Vagina (tissue), 2 donors: ENCODE data around the gene MORC1. TPM values are rescaled to one million over a fixed set of nuclear protein-coding genes. Genes with fewer than 3 reads are reported as not detected.

ENCODE experiments used
- DNase-seq, 2 donors: peaks; one replicate each; pipeline ENCODE4 v3.0.0-alpha.2; 2017; ENCODE audit errors: extremely low spot score in 2 of 2
- H3K27ac ChIP-seq: fragments of 200-600 bp; sonication (generic); one replicate; pipeline ENCODE4 v1.5.1; 2019
- H3K27me3 ChIP-seq: fragments of 200-600 bp; sonication (generic); one replicate; pipeline ENCODE4 v1.5.1; 2019
- H3K36me3 ChIP-seq, 2 donors: fragments of 200-600 bp; sonication (generic); one replicate each; pipeline ENCODE4 v1.5.1; 2017 to 2019
- H3K4me1 ChIP-seq: fragments of 200-600 bp; sonication (generic); one replicate; pipeline ENCODE4 v1.5.1; 2019
- H3K4me3 ChIP-seq, 2 donors: fragments of 200-600 bp; sonication (generic); 1 replicate in 1 of 2; 2 replicates in 1 of 2; pipeline ENCODE4 v1.5.1; 2016 to 2019
- H3K9me3 ChIP-seq: fragments of 200-600 bp; sonication (generic); one replicate; pipeline ENCODE4 v1.5.1; 2019
- CTCF ChIP-seq, 3 experiments: fragments of 450-650 bp in 2 of 3; fragments of 200-600 bp in 1 of 3; sonication (generic) in 1 of 3; IDR thresholded peaks; one replicate each; pipeline ENCODE4 v1.5.1; 2017 to 2019; ENCODE audit warnings: antibody characterized with exemption in 3 of 3, mild to moderate bottlenecking in 2 of 3, moderate library complexity in 2 of 3
- POLR2A ChIP-seq, 2 donors: fragments of 450-650 bp; IDR thresholded peaks; one replicate each; pipeline ENCODE4 v1.6.1; 2017; ENCODE audit warnings: antibody characterized with exemption in 2 of 2, mild to moderate bottlenecking in 2 of 2, moderate library complexity in 2 of 2
- POLR2AphosphoS5 ChIP-seq, 2 donors: sonication (generic); formaldehyde crosslinking; IDR thresholded peaks; one replicate each; pipeline ENCODE4 v1.9.0; 2017; ENCODE audit warnings: antibody characterized with exemption in 2 of 2, mild to moderate bottlenecking in 2 of 2, low read depth in 1 of 2; ENCODE audit not compliant: insufficient read depth in 1 of 2
- intact Hi-C: fragments of 100-400 bp; cut with DNase I; formaldehyde crosslinking; loops from one replicate; pipeline ENCODE4 v1.15.1; 2023
- total RNA-seq: library from RNA; depleted of rRNA; stranded (reverse); fragments of >200 nt; gene quantifications from one replicate; pipeline ENCODE4 v1.2.3, GENCODE V29; 2016

The MORC1 gene
- total RNA-seq, 1 donor from 2014 or later, result not detected

GRCh38 chr3:108959017-108959416 lies 158.9 kb downstream of the MORC1 start:
- Histone ChIP-seq H3K36me3 (no peaks in the 10 kb centered on the region), H3K4me3 (no peak overlapping the region), H3K27me3 (no peaks in the 10 kb centered on the region), H3K4me1 (no peaks in the 10 kb centered on the region), H3K9me3 (no peaks in the 10 kb centered on the region), H3K27ac (no peak overlapping the region)
- no peak for TF ChIP-seq POLR2AphosphoS5 (IDR thresholded peaks at IDR 0.05; ENCODE audit: insufficient read depth in 1 of 2, low read depth in 1 of 2)
- no peak for TF ChIP-seq CTCF (IDR thresholded peaks at IDR 0.05)
- TF ChIP-seq POLR2A (IDR thresholded peaks at IDR 0.05), result no peak
- intact Hi-C loops, result no loop called here
- no peak for DNase-seq

GRCh38 chr3:108953700-108954099 lies 164.2 kb downstream of the MORC1 start, which contains the start of gene GUCA1C:
Gene GUCA1C, minus strand, starts transcription at chr3:108953879. Its CDS starts 117 bp downstream, at chr3:108953762.
- no peaks in the 10 kb centered on the region for H3K36me3 ChIP-seq
- H3K4me1 ChIP-seq, result no peaks in the 10 kb centered on the region
- H3K27ac ChIP-seq, result no peak within 1 kb of the TSS
- DNase-seq, result no peak
- no peaks in the 10 kb centered on the region for H3K9me3 ChIP-seq
- H3K27me3 ChIP-seq, result no peaks in the 10 kb centered on the region
- no peak within 1 kb of the TSS for H3K4me3 ChIP-seq
- intact Hi-C loops, result no loop called here
- TF ChIP-seq CTCF (IDR thresholded peaks at IDR 0.05) (no peak), POLR2A (IDR thresholded peaks at IDR 0.05) (no peak), POLR2AphosphoS5 (IDR thresholded peaks at IDR 0.05; ENCODE audit: insufficient read depth in 1 of 2, low read depth in 1 of 2) (no peak)

GRCh38 chr3:108953210-108953609 lies 164.7 kb downstream of the MORC1 start:
- DNase-seq, result no peak
- H3K36me3 ChIP-seq, result no peaks in the 10 kb centered on the region
- no peaks in the 10 kb centered on the region for H3K27me3 ChIP-seq
- no peaks in the 10 kb centered on the region for H3K9me3 ChIP-seq
- TF ChIP-seq POLR2A (IDR thresholded peaks at IDR 0.05), result no peak
- no peak for TF ChIP-seq POLR2AphosphoS5 (IDR thresholded peaks at IDR 0.05; ENCODE audit: insufficient read depth in 1 of 2, low read depth in 1 of 2)
- no peak for TF ChIP-seq CTCF (IDR thresholded peaks at IDR 0.05)
- H3K27ac ChIP-seq, result no peak overlapping the region
- intact Hi-C loops, result no loop called here
- no peak overlapping the region for H3K4me3 ChIP-seq
- H3K4me1 ChIP-seq, result no peaks in the 10 kb centered on the region

- Histone ChIP-seq H3K27ac (no peak overlapping the region), H3K9me3 (no peaks in the 10 kb centered on the region), H3K4me3 (no peak overlapping the region), H3K36me3 (no peaks in the 10 kb centered on the region), H3K4me1 (no peaks in the 10 kb centered on the region), H3K27me3 (no peaks in the 10 kb centered on the region)
- no peak for DNase-seq
- TF ChIP-seq CTCF (IDR thresholded peaks at IDR 0.05) (no peak), POLR2A (IDR thresholded peaks at IDR 0.05) (no peak), POLR2AphosphoS5 (IDR thresholded peaks at IDR 0.05; ENCODE audit: insufficient read depth in 1 of 2, low read depth in 1 of 2) (no peak)
- intact Hi-C loops, result no loop called here
Measured at GRCh38 chr3:108951820-108952501, 166.0 kb downstream of the MORC1 start.

- Histone ChIP-seq H3K36me3 (no peaks in the 10 kb centered on the region), H3K4me1 (no peaks in the 10 kb centered on the region), H3K27ac (no peak overlapping the region), H3K4me3 (no peak overlapping the region), H3K27me3 (no peaks in the 10 kb centered on the region), H3K9me3 (no peaks in the 10 kb centered on the region)
- DNase-seq, result no peak
- no peak for TF ChIP-seq POLR2A (IDR thresholded peaks at IDR 0.05)
- TF ChIP-seq CTCF (IDR thresholded peaks at IDR 0.05), result no peak
- intact Hi-C loops, result no loop called here
Measured at GRCh38 chr3:108947855-108948254, 170.1 kb downstream of the MORC1 start.
